ENCODE measurements around the gene ZNF385B. TPM values are rescaled to one million over a fixed set of nuclear protein-coding genes. Genes with fewer than 3 reads are reported as not detected.

Gene ZNF385B
- total RNA-seq, 1 donor from 2014 or later: not detected

DNA sequence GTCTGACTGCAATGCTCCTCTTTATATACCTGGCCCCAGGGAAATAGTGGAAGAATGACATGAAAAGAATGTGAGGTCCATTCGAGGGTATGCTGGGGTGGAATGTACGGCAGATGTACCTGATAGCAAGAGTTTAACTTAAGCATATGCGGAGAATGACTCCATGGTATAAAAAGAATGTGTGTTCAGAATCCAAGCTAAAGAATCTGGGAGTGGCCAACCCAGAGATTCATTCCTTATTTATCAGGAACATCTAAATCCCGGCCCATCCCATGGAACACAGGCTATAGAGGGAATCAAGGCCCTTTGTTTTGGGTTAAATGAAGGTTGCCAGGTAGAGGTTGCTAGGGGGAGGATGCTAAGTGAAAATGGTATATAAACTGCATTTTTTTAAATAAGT is 150.0 kb downstream of the ZNF385B start:
- Mint-ChIP-seq H3K4me3 (ENCODE audit: unreplicated experiment) (no peak overlapping the region), H3K27me3 (ENCODE audit: unreplicated experiment) (no peaks in the 10 kb centered on the region), H3K4me1 (ENCODE audit: low read depth, unreplicated experiment) (no peaks in the 10 kb centered on the region), H3K36me3 (ENCODE audit: unreplicated experiment) (no peaks in the 10 kb centered on the region), H3K27ac (ENCODE audit: unreplicated experiment) (no peak overlapping the region), H3K9me3 (ENCODE audit: unreplicated experiment) (no peaks in the 10 kb centered on the region)
- no peak for DNase-seq
- TF ChIP-seq, protein P1, sequence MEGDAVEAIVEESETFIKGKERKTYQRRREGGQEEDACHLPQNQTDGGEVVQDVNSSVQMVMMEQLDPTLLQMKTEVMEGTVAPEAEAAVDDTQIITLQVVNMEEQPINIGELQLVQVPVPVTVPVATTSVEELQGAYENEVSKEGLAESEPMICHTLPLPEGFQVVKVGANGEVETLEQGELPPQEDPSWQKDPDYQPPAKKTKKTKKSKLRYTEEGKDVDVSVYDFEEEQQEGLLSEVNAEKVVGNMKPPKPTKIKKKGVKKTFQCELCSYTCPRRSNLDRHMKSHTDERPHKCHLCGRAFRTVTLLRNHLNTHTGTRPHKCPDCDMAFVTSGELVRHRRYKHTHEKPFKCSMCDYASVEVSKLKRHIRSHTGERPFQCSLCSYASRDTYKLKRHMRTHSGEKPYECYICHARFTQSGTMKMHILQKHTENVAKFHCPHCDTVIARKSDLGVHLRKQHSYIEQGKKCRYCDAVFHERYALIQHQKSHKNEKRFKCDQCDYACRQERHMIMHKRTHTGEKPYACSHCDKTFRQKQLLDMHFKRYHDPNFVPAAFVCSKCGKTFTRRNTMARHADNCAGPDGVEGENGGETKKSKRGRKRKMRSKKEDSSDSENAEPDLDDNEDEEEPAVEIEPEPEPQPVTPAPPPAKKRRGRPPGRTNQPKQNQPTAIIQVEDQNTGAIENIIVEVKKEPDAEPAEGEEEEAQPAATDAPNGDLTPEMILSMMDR (IDR thresholded peaks at IDR 0.05; ENCODE audit: partially characterized antibody, unreplicated experiment): no peak

DNA sequence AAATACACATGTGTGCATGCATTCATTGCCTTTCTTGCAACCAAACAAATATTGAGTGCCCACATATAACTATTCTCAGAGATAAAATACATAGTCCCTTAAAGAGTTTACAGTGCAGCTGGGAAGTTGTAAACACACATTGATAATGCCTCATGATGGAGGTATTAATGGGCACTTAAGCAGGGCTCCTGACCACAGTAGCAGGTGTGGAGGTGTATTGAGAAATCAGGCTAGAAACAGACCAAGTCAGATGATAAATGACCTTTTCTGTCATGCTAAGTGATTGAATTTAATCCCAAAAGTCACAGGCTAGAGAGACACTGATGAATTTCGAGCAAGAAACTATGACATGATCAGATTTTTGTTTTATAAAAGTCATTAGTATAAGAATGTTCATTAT is 157.7 kb downstream of the ZNF385B start:
- Mint-ChIP-seq H3K4me3 (ENCODE audit: unreplicated experiment) (no peak overlapping the region), H3K36me3 (ENCODE audit: unreplicated experiment) (no peaks in the 10 kb centered on the region), H3K27me3 (ENCODE audit: unreplicated experiment) (no peaks in the 10 kb centered on the region), H3K4me1 (ENCODE audit: low read depth, unreplicated experiment) (no peaks in the 10 kb centered on the region), H3K9me3 (ENCODE audit: unreplicated experiment) (no peaks in the 10 kb centered on the region), H3K27ac (ENCODE audit: unreplicated experiment) (no peak overlapping the region)
- TF ChIP-seq, protein P1 (IDR thresholded peaks at IDR 0.05; ENCODE audit: partially characterized antibody, unreplicated experiment): no peak
- no peak for DNase-seq

DNA sequence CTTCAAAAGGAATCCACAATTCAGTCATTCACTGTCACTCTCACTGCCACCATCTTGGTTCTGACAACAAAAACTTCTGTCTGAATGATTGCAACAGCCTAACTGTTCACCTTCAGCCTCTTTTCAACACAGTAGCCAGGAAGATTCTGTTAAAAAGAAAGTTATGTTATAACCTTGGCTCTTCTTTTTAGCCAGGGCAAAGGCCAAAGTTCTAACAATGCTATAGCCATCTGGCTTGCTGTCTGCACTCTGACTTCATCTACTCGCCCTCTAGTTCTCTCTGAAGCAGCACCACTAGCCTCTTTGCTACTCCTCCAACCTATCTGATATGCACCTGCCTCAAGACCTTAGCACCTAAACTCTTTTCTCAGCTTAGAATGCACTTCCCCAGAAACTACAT is 158.5 kb downstream of the ZNF385B start:
- H3K36me3 Mint-ChIP-seq (ENCODE audit: unreplicated experiment): no peaks in the 10 kb centered on the region
- no peak overlapping the region for H3K27ac Mint-ChIP-seq (ENCODE audit: unreplicated experiment)
- no peaks in the 10 kb centered on the region for H3K4me1 Mint-ChIP-seq (ENCODE audit: low read depth, unreplicated experiment)
- no peaks in the 10 kb centered on the region for H3K27me3 Mint-ChIP-seq (ENCODE audit: unreplicated experiment)
- no peaks in the 10 kb centered on the region for H3K9me3 Mint-ChIP-seq (ENCODE audit: unreplicated experiment)
- DNase-seq: no peak
- TF ChIP-seq, protein P1 (IDR thresholded peaks at IDR 0.05; ENCODE audit: partially characterized antibody, unreplicated experiment): no peak
- H3K4me3 Mint-ChIP-seq (ENCODE audit: unreplicated experiment): no peak overlapping the region

DNA sequence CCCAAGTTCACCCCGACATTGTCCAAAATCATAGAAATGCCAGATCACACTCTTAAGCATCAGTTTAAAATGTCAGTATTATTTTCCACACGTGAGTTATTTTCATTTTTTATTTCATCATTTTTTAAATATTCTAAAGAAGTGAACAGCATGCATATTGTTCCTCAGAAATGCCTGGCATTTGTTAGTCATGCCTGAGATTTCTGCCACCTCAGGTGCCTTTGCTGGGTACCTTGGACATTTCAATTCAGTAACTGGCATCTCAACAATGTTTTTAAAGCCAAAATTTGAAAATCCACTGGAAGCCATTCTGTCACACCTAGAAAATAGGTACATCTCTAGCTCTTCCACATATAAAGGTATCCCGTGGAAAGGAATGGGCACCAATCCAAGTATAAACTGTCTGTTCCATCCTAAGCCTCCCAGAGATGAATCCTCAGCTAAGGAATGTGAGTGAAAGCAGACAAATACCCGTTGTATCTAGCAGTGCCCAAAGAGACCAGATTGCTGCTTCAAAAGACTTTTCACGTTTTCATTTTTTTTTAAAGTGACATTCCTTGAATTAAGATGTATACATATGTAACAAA is 159.8 kb downstream of the ZNF385B start:
- TF ChIP-seq, protein P1 (IDR thresholded peaks at IDR 0.05; ENCODE audit: partially characterized antibody, unreplicated experiment): no peak
- Mint-ChIP-seq H3K27ac (ENCODE audit: unreplicated experiment) (no peak overlapping the region), H3K9me3 (ENCODE audit: unreplicated experiment) (no peaks in the 10 kb centered on the region), H3K4me1 (ENCODE audit: low read depth, unreplicated experiment) (no peaks in the 10 kb centered on the region), H3K4me3 (ENCODE audit: unreplicated experiment) (no peak overlapping the region), H3K36me3 (ENCODE audit: unreplicated experiment) (no peaks in the 10 kb centered on the region), H3K27me3 (ENCODE audit: unreplicated experiment) (no peaks in the 10 kb centered on the region)
- no peak for DNase-seq

DNA sequence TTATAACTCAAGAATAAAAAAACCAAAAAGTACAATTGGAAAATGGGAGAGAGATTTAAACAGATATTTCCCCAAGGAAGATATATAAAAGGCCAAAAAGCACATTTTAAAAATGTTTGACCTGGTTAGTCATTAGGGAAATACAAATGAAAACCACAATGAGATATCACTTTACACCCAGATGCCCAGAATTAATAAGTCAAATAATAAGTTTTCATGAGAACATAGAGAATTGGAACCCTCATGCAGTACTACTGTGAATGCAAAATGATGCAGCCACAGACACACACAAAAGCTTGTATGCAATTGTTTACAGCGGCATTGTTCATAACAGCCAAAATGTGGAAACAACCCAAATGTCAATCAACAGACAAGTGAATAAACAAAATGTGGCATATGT is 165.9 kb downstream of the ZNF385B start:
- Mint-ChIP-seq H3K9me3 (ENCODE audit: unreplicated experiment) (no peaks in the 10 kb centered on the region), H3K36me3 (ENCODE audit: unreplicated experiment) (no peaks in the 10 kb centered on the region), H3K4me3 (ENCODE audit: unreplicated experiment) (no peak overlapping the region), H3K4me1 (ENCODE audit: low read depth, unreplicated experiment) (no peaks in the 10 kb centered on the region), H3K27ac (ENCODE audit: unreplicated experiment) (no peak overlapping the region), H3K27me3 (ENCODE audit: unreplicated experiment) (no peaks in the 10 kb centered on the region)
- TF ChIP-seq, protein P1 (IDR thresholded peaks at IDR 0.05; ENCODE audit: partially characterized antibody, unreplicated experiment): no peak
- no peak for DNase-seq
